BJ (cell line): ENCODE data around the gene DNM3. TPM values are rescaled to one million over a fixed set of nuclear protein-coding genes. Genes with fewer than 3 reads are reported as not detected.

Source experiments
- CTCF ChIA-PET: fragments of 350-600 bp; formaldehyde crosslinking; extraction: SDS; loops from one replicate; lab custom pipeline; 2021; ENCODE audit warnings: antibody characterized with exemption, inconsistent platforms; lab: Yijun Ruan, JAX
- POLR2A ChIA-PET: fragments of 300-600 bp; sonication (Branson Sonifier 250); formaldehyde crosslinking; extraction: SDS; loops from one replicate; lab custom pipeline; 2021; ENCODE audit warnings: antibody characterized with exemption; lab: Charles Lee
- DNase-seq: peaks from one replicate; pipeline ENCODE4 v3.0.0-alpha.2; 2011; ENCODE audit warnings: low read depth
- H3K27me3 ChIP-seq: 2 replicates; pipeline ENCODE4 v1.6.0; 2011; ENCODE audit warnings: low read length; ENCODE audit not compliant: control insufficient read depth, insufficient read depth
- H3K36me3 ChIP-seq: 2 replicates; pipeline ENCODE4 v1.5.1; 2011; ENCODE audit warnings: low read length; ENCODE audit not compliant: control insufficient read depth, insufficient read depth
- H3K4me3 ChIP-seq: 2 replicates; pipeline ENCODE4 v1.5.1; 2011; ENCODE audit warnings: low read depth, mild to moderate bottlenecking, control low read depth, low read length
- CTCF ChIP-seq: IDR thresholded peaks from 2 replicates; pipeline ENCODE4 v1.5.1; 2011; ENCODE audit warnings: low read depth, mild to moderate bottlenecking, control low read depth, inconsistent platforms, low read length, moderate library complexity; ENCODE audit not compliant: insufficient read depth
- polyA plus RNA-seq: library from polyadenylated mRNA; depleted of rRNA; stranded (reverse); fragments of >200 nt; gene quantifications from 2 replicates; pipeline ENCODE4 v1.2.3, GENCODE V29; 2011

The DNM3 gene
- polyA plus RNA-seq, 1 experiment, result 0.26 TPM

GRCh38 chr1:172185211-172185610 is 343.9 kb downstream of the DNM3 start:
- Histone ChIP-seq H3K27me3 (no peaks in the 10 kb centered on the region), H3K4me3 (no peak overlapping the region), H3K36me3 (no peaks in the 10 kb centered on the region)
- no peak for DNase-seq
- POLR2A ChIA-PET, result no interaction called here
- CTCF ChIA-PET, result interaction anchor here (0.9 to 1.2 kb wide), 3 partner anchors 55 to 216 kb away, joined by 3 to 4 read pairs (median 4); no protein-coding TSS in a partner anchor
- no peak for TF ChIP-seq CTCF

GRCh38 chr1:172185996-172186395 is 344.7 kb downstream of the DNM3 start:
- ChIA-PET POLR2A (no interaction called here), CTCF (no interaction called here)
- TF ChIP-seq CTCF, result no peak
- H3K4me3 ChIP-seq, result no peak overlapping the region
- H3K36me3 ChIP-seq, result no peaks in the 10 kb centered on the region
- no peaks in the 10 kb centered on the region for H3K27me3 ChIP-seq
- no peak for DNase-seq

- DNase-seq, result no peak
- POLR2A ChIA-PET, result no interaction called here
Observed at GRCh38 chr1:172201572-172201971, 360.3 kb downstream of the DNM3 start.

GRCh38 chr1:172203135-172203823 is 362.0 kb downstream of the DNM3 start:
- Histone ChIP-seq H3K4me3 (no peak overlapping the region), H3K36me3 (no peaks in the 10 kb centered on the region), H3K27me3 (no peaks in the 10 kb centered on the region)
- POLR2A ChIA-PET, result no interaction called here
- DNase-seq, result no peak
- no peak for TF ChIP-seq CTCF
- CTCF ChIA-PET, result no interaction called here

More at GRCh38 chr1:172201572-172201971, 360.3 kb downstream of the DNM3 start:
- CTCF ChIA-PET, result interaction anchor here (0.6 kb wide), 1 partner anchor 1160 kb away, joined by 3 read pairs; no protein-coding TSS in a partner anchor
- no peak for TF ChIP-seq CTCF
- H3K36me3 ChIP-seq, result no peaks in the 10 kb centered on the region
- no peaks in the 10 kb centered on the region for H3K27me3 ChIP-seq
- H3K4me3 ChIP-seq, result no peak overlapping the region

GRCh38 chr1:172203902-172204301 is 362.6 kb downstream of the DNM3 start:
- H3K36me3 ChIP-seq, result no peaks in the 10 kb centered on the region
- H3K4me3 ChIP-seq, result no peak overlapping the region
- DNase-seq, result no peak
- CTCF ChIA-PET, result no interaction called here
- POLR2A ChIA-PET, result no interaction called here
- TF ChIP-seq CTCF, result no peak
- no peaks in the 10 kb centered on the region for H3K27me3 ChIP-seq
